Dermis blood vessel endothelial cell (primary cell): ENCODE measurements around the gene KRTAP5-5. TPM values are rescaled to one million over a fixed set of nuclear protein-coding genes. Genes with fewer than 3 reads are reported as not detected.
"Not testable (repeated sequence)": the region's sequence is repeated elsewhere in the genome, so short reads cannot be mapped to it uniquely, and the experiment has no call there.

ENCODE experiments used
- DNase-seq: peaks from one replicate; pipeline ENCODE4 v3.0.0; 2010
- total RNA-seq: library from RNA; depleted of rRNA; stranded (reverse); fragments of >200 nt; gene quantifications from 2 replicates; pipeline ENCODE4 v1.2.3, GENCODE V29; 2014

The KRTAP5-5 gene
- not detected in 2 replicates for total RNA-seq

- DNase-seq, result no peak
Observed at GRCh38 chr11:1629326-1630185, at the start of gene KRTAP5-5. Gene KRTAP5-5, plus strand, starts transcription at chr11:1629775. Its CDS starts 66 bp downstream, at chr11:1629841.

DNA sequence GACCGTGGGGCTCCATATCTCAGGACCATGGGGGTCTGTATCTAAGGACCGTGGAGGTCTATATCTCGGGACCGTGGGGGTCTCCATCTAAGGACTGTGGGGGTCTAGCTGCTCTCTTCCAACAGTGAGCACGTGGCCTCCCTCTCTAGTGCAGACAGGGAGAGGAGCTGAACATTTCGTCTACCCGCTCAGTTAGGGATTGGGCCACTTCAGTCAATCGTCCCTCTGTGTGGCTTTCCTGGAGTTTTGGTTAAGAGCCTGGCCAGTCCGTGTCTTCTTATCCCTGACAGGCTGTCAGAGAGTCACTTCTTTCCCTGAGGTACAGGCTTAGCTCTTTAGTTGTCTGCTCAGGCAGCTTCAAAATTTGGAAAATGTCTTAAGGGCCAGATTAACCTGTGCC lies 47.6 kb upstream of the KRTAP5-5 start:
- no peak for DNase-seq

DNA sequence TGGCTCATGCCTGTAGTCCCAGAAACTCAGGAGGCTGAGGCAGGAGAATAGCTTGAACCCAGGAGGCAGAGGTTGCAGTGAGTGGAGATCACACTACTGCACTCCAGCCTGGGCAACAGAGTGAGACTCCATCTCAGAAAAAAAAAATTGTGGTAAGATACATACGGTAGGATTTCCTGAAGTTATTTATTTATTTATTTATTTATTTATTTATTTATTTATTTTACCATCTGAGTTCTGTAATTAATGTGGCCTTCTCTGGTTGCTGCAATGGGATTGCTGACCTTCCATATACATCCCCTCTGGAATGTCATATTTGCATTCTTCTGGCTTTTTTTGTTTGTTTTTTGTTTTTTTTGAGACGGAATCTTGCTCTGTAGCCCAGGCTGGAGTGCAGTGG lies 46.7 kb upstream of the KRTAP5-5 start:
- not testable (repeated sequence) for DNase-seq

- not testable (repeated sequence) for DNase-seq
Observed at GRCh38 chr11:1584661-1585370, 44.8 kb upstream of the KRTAP5-5 start, which contains the start of gene KRTAP5-1. Gene KRTAP5-1, minus strand, starts transcription at chr11:1585283. Its CDS starts 34 bp downstream, at chr11:1585249.

GRCh38 chr11:1586699-1587098 lies 42.9 kb upstream of the KRTAP5-5 start:
- no peak for DNase-seq

- peak; percentile 29 for DNase-seq
Observed at GRCh38 chr11:1589191-1589963, 40.2 kb upstream of the KRTAP5-5 start.

DNA sequence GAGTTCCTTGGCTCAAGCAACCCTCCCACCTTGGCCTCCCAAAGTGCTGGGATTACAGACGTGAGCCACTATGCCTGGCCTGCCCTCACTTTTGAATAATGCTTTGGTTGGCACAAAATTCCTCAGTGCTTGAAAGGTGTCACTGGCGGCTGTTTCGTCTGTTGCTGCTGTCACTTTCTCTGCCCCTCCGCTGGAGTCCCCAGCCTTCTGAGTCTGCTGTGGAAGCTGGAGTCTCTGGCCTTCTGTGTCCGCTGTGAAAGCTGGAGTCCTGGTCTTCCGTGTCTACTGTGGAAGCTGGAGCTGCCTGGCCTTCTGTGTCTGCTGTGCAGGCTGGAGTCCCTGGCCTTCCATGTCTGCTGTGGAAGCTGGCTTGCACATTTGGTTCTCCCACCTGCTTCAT lies 39.6 kb upstream of the KRTAP5-5 start:
- no peak for DNase-seq

- DNase-seq, result no peak
Observed at GRCh38 chr11:1592628-1593027, 36.9 kb upstream of the KRTAP5-5 start.

DNA sequence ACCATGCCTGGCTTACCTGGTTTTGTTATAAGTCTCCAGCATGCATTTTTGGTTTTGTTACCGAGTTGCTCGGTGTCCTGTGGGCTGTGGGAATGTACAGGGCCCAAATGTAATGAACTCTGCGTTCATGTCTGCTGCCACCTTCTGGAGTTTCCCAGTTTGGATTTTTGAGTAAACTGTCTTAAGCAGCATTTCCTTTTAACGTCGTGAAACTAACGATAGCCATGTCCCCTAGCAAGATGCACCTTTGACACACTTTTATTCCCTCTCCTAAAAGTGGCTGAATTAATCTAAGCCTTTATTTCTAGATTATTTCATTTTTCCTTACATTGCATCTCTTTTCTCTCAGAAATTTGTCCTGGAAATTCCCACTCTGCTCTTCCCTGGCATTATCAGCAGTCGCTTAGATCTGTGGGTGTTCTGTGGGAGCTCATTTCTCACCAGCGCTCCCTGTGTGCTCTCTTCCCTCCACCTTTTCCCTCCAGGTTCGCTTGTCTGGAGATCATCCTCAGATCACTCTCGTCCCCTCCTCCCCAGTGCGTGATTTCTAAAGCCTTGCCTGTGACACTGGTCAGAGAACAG lies 33.5 kb upstream of the KRTAP5-5 start:
- peak; percentile 30 for DNase-seq

- DNase-seq, result not testable (repeated sequence)
Observed at GRCh38 chr11:1596576-1597121, 32.9 kb upstream of the KRTAP5-5 start.

DNA sequence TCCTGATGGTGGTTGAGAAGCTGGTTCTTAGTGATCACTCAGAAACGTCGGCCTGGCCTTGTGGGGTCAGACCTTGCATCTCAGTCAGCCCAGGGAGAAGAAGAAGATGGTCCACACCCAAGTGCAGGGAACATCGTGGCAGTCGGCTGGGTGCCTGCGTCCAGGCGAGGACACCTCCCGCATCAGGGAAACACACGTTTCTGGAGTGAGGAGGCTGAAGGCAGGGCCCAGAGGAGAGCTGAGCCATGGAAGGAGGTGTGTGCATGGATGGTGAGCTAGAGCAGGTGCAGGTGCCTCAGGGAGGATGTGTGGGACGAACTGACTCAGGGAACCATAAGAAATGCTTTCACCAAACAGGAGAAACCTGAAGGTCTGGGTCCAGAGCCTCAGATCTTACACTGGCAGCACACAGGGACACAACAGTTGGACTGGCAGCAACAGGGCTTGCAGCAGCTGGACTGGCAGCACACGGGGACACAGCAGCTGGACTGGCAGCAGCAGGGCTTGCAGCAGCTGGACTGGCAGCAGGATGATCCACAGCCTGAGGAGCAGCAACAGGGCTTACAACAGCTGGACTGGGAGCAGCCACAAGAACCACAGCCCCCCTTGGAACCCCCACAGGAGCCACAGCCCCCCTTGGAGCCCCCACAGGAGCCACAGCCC lies 32.1 kb upstream of the KRTAP5-5 start:
- DNase-seq, result no peak

GRCh38 chr11:1597994-1598380 lies 31.6 kb upstream of the KRTAP5-5 start, which contains the start of gene KRTAP5-2:
Gene KRTAP5-2, minus strand, starts transcription at chr11:1598294. Its CDS starts 44 bp downstream, at chr11:1598250.
- no peak for DNase-seq

DNA sequence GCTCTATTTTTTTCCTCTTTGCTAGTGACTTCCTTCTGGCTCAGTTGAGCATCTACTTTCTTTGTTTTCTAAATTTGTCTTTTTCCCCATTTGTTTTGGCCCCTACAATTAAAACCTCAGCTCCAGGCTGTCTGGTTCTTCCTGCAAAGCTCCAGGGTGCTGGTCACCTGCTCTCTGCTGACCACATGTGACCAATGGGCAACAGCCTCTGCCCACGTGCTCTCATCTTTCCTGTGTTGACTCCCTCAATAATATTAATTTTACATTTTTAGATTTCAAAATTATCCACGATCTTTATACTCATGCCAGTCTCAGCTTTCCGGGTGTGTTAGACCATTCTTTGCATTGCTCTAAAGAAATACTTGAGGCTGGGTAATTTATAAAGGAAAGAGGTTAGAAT lies 31.2 kb upstream of the KRTAP5-5 start:
- not testable (repeated sequence) for DNase-seq

GRCh38 chr11:1598816-1599215 lies 30.8 kb upstream of the KRTAP5-5 start:
- DNase-seq, result no peak

DNA sequence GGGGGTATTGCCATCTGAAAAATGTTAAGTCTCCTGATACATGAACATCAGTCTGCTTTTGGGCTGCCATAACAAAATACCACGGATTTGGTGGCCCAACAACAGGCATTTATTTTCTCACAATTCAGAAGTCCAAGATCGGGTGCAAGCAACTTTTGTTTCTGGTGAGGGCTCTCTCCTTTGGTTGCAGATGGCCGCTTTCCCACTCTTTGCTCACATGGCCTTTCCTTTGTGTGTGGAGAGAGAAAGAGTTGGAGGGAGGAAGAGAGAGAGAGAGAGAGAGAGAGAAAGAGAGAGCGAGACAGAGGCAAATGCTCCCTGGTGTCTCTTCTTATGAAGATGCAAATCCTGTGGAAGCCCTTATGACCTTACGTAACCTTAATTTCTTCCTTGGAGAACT lies 28.9 kb upstream of the KRTAP5-5 start:
- no peak for DNase-seq

GRCh38 chr11:1601663-1602062 lies 27.9 kb upstream of the KRTAP5-5 start:
- not testable (repeated sequence) for DNase-seq

- DNase-seq, result no peak
Observed at GRCh38 chr11:1603629-1604028, 25.9 kb upstream of the KRTAP5-5 start.

GRCh38 chr11:1604181-1604580 lies 25.4 kb upstream of the KRTAP5-5 start:
- DNase-seq, result no peak

DNA sequence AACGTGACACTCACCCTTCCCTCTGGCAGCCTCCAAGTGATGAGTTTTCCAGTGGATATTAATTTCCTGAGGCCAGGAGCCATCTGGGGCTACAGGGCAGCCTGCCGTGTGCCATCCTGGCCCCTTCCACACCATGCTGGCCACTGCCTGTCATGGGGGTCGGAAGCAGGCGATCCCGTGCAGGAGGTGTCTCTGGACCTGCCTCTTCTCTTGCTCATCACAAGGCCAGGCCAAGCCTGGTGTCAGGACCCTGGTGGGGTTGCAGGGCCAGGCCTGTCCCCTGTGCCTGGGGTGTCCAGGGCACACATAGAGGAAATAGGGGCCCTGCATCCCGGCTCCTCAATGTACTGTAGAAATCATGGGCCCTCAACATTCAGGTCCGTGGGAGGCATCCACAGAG lies 24.9 kb upstream of the KRTAP5-5 start:
- no peak for DNase-seq

DNA sequence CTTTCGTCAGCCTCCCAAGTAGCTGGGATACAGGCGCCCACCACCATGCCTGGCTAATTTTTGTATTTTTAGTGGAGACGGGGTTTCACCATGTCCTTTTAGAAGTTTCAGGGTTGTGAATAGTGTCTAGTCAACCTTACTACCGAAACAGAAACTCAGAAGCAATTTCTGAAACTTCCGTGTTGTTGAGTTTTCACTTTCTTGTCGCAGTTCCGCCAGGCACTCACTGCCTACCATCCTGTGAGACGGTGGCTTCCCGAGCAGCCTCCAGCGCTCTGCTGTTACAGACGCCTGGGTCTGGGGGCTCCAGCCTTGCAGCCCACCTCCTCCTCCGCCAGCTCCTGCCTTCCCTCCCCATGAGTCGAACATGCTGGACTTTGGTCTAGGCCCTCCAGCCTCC lies 23.7 kb upstream of the KRTAP5-5 start:
- DNase-seq, result not testable (repeated sequence)

GRCh38 chr11:1607156-1607845 lies 22.3 kb upstream of the KRTAP5-5 start:
- not testable (repeated sequence) for DNase-seq
